ENCODE measurements around the gene HUWE1. TPM values are rescaled to one million over a fixed set of nuclear protein-coding genes. Genes with fewer than 3 reads are reported as not detected.
"Not testable (repeated sequence)": the region's sequence is repeated elsewhere in the genome, so short reads cannot be mapped to it uniquely, and the experiment has no call there.

Gene HUWE1
- total and polyA plus RNA-seq, 3 donors from 2014 or later: 131 to 260 (median 246) TPM

DNA sequence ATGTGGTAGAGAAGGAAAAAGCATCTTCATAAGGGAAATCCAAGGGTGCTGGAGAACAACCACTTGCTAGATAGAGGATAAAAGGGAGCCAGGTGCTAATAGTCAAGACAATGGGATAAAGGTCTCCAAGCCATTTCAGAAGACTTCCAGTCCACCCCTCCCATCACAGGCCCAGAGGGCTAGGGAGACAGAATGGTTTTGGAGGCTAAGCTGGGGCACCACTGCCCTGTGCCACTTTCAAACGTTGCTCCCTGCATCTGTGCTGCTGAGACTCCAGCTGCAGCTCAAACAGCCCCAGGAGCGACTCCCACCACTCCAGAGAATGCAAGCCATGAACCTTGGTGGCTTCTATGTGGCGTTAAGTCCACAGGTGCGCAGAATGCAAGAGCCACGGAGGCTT is 38.4 kb upstream of the HUWE1 start:
- H3K36me3 ChIP-seq (ENCODE audit: low read depth, missing control alignments): no peaks in the 10 kb centered on the region
- WGBS, 2 donors: 71% methylated on average over 2 of the region's 5 CpGs; no CpG with 5 or more reads in 1 of the 2 donors
- TF ChIP-seq, protein P1, sequence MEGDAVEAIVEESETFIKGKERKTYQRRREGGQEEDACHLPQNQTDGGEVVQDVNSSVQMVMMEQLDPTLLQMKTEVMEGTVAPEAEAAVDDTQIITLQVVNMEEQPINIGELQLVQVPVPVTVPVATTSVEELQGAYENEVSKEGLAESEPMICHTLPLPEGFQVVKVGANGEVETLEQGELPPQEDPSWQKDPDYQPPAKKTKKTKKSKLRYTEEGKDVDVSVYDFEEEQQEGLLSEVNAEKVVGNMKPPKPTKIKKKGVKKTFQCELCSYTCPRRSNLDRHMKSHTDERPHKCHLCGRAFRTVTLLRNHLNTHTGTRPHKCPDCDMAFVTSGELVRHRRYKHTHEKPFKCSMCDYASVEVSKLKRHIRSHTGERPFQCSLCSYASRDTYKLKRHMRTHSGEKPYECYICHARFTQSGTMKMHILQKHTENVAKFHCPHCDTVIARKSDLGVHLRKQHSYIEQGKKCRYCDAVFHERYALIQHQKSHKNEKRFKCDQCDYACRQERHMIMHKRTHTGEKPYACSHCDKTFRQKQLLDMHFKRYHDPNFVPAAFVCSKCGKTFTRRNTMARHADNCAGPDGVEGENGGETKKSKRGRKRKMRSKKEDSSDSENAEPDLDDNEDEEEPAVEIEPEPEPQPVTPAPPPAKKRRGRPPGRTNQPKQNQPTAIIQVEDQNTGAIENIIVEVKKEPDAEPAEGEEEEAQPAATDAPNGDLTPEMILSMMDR (IDR thresholded peaks at IDR 0.05): no peak
- TF ChIP-seq POLR2A (IDR thresholded peaks at IDR 0.05): no peak
- H3K9me3 ChIP-seq: no peaks in the 10 kb centered on the region
- DNase-seq: no peak
- no peaks in the 10 kb centered on the region for H3K4me1 ChIP-seq
- no peak overlapping the region for H3K4me3 ChIP-seq
- H3K27ac ChIP-seq: no peak overlapping the region
- intact Hi-C loops (cut with DNase I; ENCODE audit: low total_unique reads): no loop called here
- no peaks in the 10 kb centered on the region for H3K27me3 ChIP-seq

DNA sequence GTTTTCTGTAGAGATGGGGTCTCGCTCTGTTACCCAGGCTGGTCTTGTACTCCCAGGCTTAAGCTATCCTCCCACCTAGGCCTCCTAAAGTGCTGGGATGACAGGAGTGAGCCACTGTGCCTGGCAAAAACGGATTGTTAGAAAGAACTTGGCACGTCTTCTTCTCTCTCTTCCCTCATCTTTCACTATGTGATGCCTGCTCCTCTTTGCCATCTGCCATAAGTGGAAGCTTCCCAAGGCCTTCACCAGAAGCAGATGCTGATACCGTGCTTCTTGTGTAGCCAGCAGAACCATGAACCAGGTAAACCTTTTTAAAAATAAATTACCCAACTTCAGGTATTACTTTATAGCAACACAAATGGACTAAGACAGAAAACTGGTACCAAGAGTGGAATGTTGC is 36.9 kb upstream of the HUWE1 start:
- Histone ChIP-seq H3K4me1 (no peaks in the 10 kb centered on the region), H3K4me3 (no peak overlapping the region), H3K36me3 (ENCODE audit: low read depth, missing control alignments) (no peaks in the 10 kb centered on the region), H3K27me3 (no peaks in the 10 kb centered on the region), H3K9me3 (no peaks in the 10 kb centered on the region), H3K27ac (no peak overlapping the region)
- WGBS, 2 donors: 84 to 95% methylated on average over 4 of the region's 4 CpGs
- no peak for TF ChIP-seq POLR2A (IDR thresholded peaks at IDR 0.05)
- TF ChIP-seq, protein P1 (IDR thresholded peaks at IDR 0.05): no peak
- intact Hi-C loops (cut with DNase I; ENCODE audit: low total_unique reads): no loop called here
- DNase-seq: no peak

DNA sequence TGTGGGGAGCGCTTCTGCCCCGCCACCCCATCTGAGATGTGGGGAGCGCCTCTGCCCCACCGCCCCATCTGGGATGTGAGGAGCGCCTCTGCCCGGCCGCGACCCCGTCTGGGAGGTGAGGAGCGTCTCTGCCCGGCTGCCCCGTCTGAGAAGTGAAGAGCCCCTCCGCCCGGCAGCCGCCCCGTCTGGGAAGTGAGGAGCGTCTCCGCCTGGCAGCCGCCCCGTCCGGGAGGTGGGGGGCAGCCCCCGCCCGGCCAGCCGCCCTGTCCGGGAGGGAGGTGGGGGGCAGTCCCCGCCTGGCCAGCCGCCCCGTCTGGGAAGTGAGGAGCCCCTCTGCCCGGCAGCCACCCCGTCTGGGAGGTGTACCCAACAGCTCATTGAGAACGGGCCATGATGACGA is 35.1 kb upstream of the HUWE1 start:
- H3K4me3 ChIP-seq; H3K27ac ChIP-seq; H3K4me1 ChIP-seq; H3K36me3 ChIP-seq (ENCODE audit: low read depth, missing control alignments); H3K27me3 ChIP-seq; DNase-seq; intact Hi-C loops (cut with DNase I; ENCODE audit: low total_unique reads); H3K9me3 ChIP-seq: not testable (repeated sequence)
- WGBS, 2 donors: 97% methylated on average over 6 of the region's 32 CpGs; no CpG with 5 or more reads in 1 of the 2 donors

DNA sequence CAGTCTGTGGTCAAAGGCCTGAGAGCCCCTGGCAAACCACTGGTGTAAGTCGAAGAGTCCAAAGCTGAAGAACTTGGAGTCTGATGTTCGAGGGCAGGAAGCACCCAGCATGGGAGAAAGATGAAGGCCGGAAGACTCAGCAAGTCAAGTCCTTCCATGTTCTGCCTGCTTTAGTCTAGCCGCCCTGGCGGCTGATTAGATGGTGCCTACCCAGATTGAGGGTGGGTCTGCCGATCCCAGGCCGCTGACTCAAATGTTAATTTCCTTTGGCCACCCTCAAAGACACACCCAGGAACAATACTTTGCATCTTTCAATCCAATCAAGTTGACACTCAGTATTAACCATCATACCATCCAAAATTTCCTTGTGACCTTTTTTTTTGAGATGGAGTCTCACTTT is 33.1 kb upstream of the HUWE1 start:
- H3K4me3 ChIP-seq; H3K4me1 ChIP-seq; H3K9me3 ChIP-seq; intact Hi-C loops (cut with DNase I; ENCODE audit: low total_unique reads); H3K27ac ChIP-seq; H3K36me3 ChIP-seq (ENCODE audit: low read depth, missing control alignments); H3K27me3 ChIP-seq; DNase-seq: not testable (repeated sequence)
- WGBS, 2 donors: 95% methylated on average over 7 of the region's 7 CpGs; no CpG with 5 or more reads in 1 of the 2 donors

DNA sequence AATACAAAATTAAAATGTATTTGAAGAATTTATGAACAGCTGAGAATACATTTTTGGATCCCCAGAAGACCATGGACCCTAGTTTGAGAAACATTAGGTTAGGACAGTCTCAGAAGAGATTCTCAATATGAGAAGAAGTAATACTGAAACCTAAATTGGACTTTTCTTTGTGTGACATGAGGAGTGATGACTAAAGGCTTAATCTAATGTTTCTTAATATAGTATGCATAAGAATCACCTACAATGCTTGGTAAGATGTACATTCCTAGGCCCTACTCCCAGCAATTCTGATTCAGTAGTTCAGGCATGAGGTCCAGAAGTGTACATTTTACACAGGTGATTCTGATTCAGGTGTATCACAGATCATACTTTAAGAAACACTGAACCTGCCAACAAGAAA is 31.6 kb upstream of the HUWE1 start:
- no peak overlapping the region for H3K4me3 ChIP-seq
- no peak overlapping the region for H3K27ac ChIP-seq
- H3K27me3 ChIP-seq: no peaks in the 10 kb centered on the region
- H3K4me1 ChIP-seq: no peaks in the 10 kb centered on the region
- DNase-seq: no peak
- intact Hi-C loops (cut with DNase I; ENCODE audit: low total_unique reads): no loop called here
- no peak for TF ChIP-seq POLR2A (IDR thresholded peaks at IDR 0.05)
- TF ChIP-seq, protein P1 (IDR thresholded peaks at IDR 0.05): no peak
- H3K9me3 ChIP-seq: no peaks in the 10 kb centered on the region
- H3K36me3 ChIP-seq (ENCODE audit: low read depth, missing control alignments): no peaks in the 10 kb centered on the region

DNA sequence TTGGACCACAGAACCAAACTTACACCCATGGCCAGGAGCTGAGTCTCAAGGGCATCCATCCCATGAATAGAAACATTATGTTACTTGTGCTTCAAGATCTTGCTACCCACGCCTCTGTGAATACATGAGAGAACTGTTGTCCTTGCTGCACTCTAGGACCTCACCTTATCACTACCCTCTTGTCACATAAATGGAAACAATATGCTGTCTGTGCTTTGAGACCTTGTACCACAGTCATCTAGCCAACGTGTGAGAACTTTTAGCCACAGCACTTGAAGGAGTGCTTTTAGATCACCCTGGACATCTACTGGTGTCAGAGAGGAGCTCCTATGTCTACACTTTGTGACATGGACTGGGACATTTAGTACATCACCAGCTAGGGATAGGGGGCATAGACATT is 30.7 kb upstream of the HUWE1 start:
- H3K27me3 ChIP-seq: no peaks in the 10 kb centered on the region
- no peaks in the 10 kb centered on the region for H3K4me1 ChIP-seq
- H3K27ac ChIP-seq: no peak overlapping the region
- TF ChIP-seq, protein P1 (IDR thresholded peaks at IDR 0.05): no peak
- no peak for TF ChIP-seq POLR2A (IDR thresholded peaks at IDR 0.05)
- DNase-seq: peak; percentile 48
- 50 to 67% methylated on average over 1 to 2 of the region's 2 CpGs for WGBS, 2 donors
- H3K4me3 ChIP-seq: no peak overlapping the region
- no peaks in the 10 kb centered on the region for H3K36me3 ChIP-seq (ENCODE audit: low read depth, missing control alignments)
- intact Hi-C loops (cut with DNase I; ENCODE audit: low total_unique reads): no loop called here
- H3K9me3 ChIP-seq: no peaks in the 10 kb centered on the region

Data from testis (tissue), 3 donors.